ENCODE results near the gene MKLN1.

- TF ChIP-seq CTCF (IDR thresholded peaks at IDR 0.05) (no peak), POLR2A (IDR thresholded peaks at IDR 0.05) (no peak)
Measured at GRCh38 chr7:131500357-131500756, 172.7 kb downstream of the MKLN1 start.
